Amniotic stem cell (primary cell): Measurements from ENCODE around the gene MAPT.
"Not testable (repeated sequence)": the region's sequence is repeated elsewhere in the genome, so short reads cannot be mapped to it uniquely, and the experiment has no call there.

Experiments
- DNase-seq: peaks from one replicate; lab custom pipeline; 2025; lab: John Stamatoyannopoulos, UW

MAPT gene

GRCh38 chr17:45862127-45862526, 32.2 kb upstream of the MAPT start:
- DNase-seq = not testable (repeated sequence)

DNA sequence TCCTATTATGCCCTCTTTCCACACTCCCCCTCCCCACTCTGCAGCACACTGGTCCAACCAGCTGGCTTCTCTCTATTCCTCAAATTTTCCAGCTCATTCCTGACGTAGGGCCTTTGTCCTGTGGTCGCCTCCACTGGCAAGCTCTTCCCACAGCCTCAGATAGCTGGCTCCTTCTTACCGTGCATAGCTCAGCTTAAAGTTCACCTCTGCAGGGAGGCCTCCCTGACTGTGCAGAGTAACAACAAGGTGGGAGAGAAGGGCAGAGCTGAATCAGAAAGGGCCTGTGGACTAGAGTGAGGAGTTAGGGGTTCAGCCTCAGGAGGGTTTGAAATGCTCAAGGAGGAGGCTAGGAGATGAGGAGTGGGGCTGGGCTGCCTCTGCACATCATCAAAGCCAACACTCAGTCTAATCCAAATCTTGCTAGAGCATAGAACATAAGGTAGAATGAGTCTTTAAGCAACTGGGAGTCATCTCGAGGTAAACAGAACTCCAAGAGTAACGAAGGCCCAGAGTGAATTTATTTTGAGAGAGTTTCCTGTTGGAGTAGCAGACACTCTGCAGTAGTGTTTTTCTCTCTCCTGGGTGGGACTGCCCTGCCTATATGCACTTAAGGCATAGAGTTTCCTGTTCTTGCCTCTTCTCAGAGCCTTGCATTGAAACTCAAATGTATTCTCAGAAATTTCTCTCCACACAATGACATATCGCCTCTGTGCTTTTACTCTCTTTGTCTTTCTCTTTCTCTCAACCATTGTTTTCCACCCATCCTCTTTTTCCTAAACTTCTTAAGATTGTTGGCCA, 30.3 kb upstream of the MAPT start:
- no peak for DNase-seq

- no peak for DNase-seq
These were observed 27.2 kb upstream of the MAPT start for GRCh38 chr17:45867171-45867570.

DNA sequence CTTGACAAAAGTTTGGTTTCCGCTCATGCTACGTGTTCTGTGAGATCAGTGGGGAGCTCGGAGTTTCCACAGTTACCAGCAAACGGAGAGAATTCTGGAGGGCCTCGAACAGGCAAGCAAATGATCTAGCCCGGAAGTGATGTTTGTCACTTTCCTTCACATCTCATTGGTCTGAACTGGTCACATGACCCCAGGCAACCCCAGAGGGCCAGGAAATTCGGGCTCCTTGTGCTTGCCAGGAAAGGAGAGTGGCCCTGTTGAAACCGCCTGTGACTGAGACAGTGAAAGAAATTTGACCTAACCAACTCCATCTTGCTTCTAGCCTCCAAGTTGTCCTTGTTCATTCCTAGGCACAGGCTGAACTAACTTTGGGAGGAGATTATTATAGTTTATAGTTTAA, 26.7 kb upstream of the MAPT start:
- DNase-seq = no peak

- no peak for DNase-seq
These were observed 26.1 kb upstream of the MAPT start for GRCh38 chr17:45868276-45868675.

- no peak for DNase-seq
These were observed 24.5 kb upstream of the MAPT start for GRCh38 chr17:45869676-45870341.

DNA sequence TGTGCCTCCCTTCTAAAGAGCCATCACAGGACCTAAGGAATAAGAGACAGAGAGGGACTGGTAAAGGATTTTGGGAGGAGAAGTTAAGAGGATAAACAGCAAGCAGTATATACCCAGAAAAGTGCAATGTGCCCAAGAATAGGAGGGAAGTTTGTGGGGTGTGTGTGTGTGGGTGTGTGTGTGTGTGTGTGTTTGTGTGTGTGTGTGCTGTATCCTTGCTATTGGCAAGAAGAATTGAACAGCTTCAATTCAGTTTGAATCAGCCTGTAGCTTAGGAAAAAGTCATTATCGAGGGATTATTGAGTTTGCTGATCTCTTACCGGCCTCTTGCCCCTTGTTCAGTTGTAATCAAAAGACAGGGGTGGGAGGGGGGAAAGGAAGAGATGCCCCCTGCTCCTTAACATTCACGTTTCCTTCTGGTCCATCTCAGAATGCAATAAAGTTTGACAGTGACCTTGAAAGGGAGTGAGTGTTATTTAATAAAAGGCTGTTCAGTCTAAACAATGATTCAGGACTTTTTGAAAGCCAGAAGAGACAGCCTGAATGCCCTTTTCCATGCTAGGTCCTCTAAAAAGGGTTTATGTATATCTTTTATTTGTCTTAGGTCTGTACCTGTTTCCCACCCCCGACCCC, 23.9 kb upstream of the MAPT start:
- no peak for DNase-seq

- DNase-seq = no peak
These were observed 22.6 kb upstream of the MAPT start for GRCh38 chr17:45871718-45872117.

- no peak for DNase-seq
These were observed 20.6 kb upstream of the MAPT start for GRCh38 chr17:45873728-45874127.

GRCh38 chr17:45874151-45874550, 20.2 kb upstream of the MAPT start:
- no peak for DNase-seq

DNA sequence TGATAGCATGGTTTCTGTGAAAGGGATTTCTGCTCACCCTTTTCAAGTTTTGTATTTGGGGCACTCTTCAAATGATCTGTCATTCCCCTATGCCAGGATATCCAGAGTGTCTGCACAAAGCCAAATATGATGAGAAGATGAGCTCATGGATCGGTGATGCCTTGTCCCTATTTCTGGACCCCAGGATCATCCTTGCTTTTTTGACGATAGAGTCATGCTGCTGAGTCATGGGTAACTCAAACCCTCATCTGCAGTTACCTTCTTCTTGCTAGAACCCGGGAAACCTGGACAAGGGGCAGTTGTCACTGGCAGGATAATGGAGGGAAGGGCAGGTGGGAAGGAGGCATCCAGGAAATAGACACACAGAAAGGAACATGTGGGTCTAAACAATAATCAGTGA, 17.8 kb upstream of the MAPT start:
- DNase-seq = no peak

DNA sequence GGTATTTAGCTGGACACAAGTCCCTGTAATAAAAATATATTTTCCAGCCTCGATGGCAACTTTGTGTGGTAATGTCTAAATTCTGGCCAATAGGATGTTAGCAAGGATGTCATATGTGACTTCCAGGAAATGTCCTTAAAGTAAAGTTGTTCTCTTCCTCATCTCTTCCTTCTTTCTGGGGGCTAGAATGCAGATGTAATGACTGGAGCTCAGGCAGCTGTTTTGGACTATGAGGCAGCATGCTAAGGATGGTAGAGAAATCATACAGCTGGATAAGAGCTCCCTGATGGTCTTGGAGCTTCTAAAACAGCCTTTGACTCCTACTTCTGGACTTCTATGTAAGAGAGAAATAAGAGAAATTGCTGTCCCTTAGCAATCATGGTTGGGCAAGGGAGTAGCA, 16.9 kb upstream of the MAPT start:
- DNase-seq = no peak

GRCh38 chr17:45883063-45883462, 11.3 kb upstream of the MAPT start:
- DNase-seq = no peak

DNA sequence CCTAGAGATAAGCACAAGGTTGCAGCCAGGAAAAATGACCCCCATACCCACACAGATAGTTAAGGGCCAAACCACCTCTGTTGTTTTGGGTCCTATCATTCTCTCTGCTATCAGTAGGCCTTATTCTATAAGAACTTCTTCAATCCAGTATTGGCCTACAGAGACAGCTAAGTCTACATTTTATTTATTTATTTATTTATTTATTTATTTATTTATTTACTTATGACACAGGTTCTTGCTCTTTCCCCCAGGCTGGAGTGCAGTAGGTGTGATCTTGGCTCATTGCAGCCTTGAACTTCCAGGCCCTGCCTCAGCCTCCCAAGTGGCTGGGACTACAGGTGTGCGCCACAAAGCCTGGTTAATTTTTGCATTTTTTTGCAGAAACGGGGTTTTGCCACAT, 7.5 kb upstream of the MAPT start:
- no peak for DNase-seq

- no peak for DNase-seq
These were observed 6.0 kb upstream of the MAPT start for GRCh38 chr17:45888392-45888791.

- no peak for DNase-seq
These were observed 4.8 kb upstream of the MAPT start for GRCh38 chr17:45889579-45889978.

- no peak for DNase-seq
These were observed 681 bp upstream of the MAPT start for GRCh38 chr17:45893725-45894021.

DNA sequence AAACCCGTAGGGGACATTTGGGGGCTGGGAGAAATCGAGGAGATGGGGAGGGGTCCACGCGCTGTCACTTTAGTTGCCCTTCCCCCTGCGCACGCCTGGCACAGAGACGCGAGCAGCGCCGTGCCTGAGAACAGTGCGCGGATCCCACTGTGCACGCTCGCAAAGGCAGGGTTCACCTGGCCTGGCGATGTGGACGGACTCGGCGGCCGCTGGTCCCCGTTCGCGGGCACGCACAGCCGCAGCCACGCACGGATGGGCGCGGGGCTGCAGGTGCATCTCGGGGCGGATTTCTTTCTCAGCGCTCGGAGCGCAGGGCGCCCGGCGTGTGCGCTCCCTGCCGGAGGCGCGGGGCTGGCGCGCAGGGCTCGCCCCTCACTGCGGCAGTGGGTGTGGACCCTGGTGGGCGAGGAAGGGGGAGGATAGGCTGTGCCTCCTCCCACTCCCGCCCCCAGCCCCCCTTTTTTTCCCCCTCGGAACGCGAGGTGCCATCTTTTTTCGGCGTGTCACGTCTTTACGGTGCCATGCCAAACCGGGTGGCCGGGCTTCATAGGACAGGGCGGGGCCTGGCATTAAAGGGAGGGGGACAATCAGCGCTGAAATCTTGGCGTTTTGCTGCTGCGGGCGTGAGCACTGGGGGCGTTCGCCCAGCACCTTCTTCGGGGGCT, 1.1 kb downstream of the MAPT start:
- DNase-seq = no peak

GRCh38 chr17:45895969-45896785, 1.8 kb downstream of the MAPT start:
- DNase-seq = no peak

DNA sequence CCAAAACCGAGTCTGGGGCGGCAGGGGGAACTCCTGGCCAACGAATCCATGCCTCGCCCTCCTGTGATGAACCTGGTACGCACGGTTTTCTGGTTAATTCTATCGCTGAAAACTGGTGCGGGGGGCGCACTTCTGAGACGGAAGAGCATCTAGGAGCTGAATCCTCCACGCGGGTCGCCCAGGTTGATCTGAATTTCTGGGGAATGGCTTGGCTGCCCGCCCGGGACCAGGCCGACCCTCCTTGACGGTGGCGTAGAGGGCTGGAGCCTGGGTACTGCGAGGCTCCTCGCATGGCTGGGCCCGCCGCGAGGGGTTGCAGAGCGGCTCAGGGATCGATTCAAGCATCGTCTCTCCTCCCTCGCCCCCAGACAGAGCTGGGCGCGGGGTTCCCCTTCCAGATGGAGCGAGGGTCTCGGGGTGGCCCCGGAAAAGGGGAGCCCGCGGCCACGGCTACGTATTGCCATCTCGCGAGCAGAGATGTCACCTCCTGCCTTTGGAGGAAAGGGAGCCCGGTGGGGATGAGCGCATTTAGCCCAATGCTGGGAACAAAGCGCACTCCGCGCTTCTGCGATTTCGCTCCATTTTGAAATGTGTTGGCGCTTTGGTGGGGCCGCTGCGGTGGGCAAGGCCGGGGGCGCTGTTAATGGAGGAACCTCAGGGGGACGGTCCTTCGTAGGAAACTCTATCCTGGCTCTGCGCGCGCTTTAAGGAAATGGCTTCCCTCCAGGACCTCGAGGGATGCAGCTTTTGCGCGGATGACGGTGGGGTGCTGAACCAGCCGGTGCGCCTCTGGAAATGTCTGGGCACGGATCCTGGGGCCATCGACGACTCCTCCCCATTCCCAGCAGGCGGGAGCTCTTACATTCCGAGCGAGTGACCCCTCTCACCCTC, 2.7 kb downstream of the MAPT start:
- DNase-seq = no peak

DNA sequence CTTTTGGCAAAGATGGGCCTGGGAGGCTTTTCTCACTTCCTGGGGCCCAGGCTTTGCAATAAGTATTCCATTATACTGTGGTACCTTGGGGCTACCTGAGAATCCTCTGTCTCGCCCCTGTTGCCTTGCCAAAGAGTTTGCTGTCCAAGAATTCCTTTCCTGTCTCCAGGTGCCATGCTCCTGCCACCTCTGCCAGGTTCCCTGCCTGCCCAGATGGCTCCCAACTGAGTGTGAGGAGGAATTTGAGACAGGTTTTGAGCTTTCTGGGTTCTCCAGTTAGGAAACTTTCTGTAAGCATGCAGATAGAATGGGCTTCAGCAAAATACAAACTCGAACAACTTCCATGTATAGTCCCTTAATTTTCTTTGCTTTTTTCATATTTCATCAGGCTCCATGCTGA, 5.8 kb downstream of the MAPT start:
- no peak for DNase-seq
